ENCODE results near the gene PARD3. TPM values are rescaled to one million over a fixed set of nuclear protein-coding genes. Genes with fewer than 3 reads are reported as not detected.

PARD3 gene
- total RNA-seq, 1 experiment from 2014 or later = 46.3 TPM

DNA sequence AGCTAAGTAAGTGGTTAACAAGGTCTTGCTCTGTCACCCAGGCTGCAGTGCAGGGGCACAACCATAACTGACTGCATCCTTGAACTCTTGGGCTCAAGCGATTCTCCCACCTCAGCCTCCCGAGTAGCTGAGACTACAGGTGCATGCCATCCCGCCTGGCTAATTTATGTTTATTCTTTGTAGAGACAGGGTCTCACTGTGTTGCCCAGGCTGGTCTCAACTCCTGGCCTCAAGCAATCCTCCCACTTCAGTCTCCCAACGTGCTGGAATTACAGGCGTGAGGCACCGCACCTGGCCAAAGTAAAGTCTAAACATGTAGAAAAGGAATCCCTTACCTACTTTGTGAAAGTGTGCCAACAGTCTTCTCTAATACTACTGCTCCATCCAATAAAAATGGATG, 17.9 kb downstream of the PARD3 start:
- H3K36me3 ChIP-seq (ENCODE audit: control insufficient read depth in 1 of 2, insufficient read depth in 2 of 2, low read length in 2 of 2) = no peaks in the 10 kb centered on the region
- DNase-seq (ENCODE audit: low read depth, low spot score) = no peak
- TF ChIP-seq SRF (IDR thresholded peaks at IDR 0.05; ENCODE audit: low read depth) (no peak), EGR1 (IDR thresholded peaks at IDR 0.05; ENCODE audit: low read depth) (no peak), ZNF274 (IDR thresholded peaks at IDR 0.05; ENCODE audit: low read depth, low read length) (no peak), POLR2AphosphoS5 (IDR thresholded peaks at IDR 0.05; ENCODE audit: low read depth, low read length) (no peak), ZFX (IDR thresholded peaks at IDR 0.05) (no peak), YY1 (IDR thresholded peaks at IDR 0.05; ENCODE audit: extremely low read depth, insufficient replicate concordance, low read depth, low read length) (no peak), SIN3A (IDR thresholded peaks at IDR 0.05; ENCODE audit: low read depth) (no peak), ELF1 (IDR thresholded peaks at IDR 0.05; ENCODE audit: borderline replicate concordance, low read depth) (no peak), EZH2phosphoT487 (IDR thresholded peaks at IDR 0.05; ENCODE audit: borderline replicate concordance) (no peak), CBX3 (IDR thresholded peaks at IDR 0.05; ENCODE audit: low read depth) (no peak), FOSL1 (IDR thresholded peaks at IDR 0.05; ENCODE audit: low read depth) (no peak), JUND (IDR thresholded peaks at IDR 0.05) (no peak)
- TF ChIP-seq, protein P1, sequence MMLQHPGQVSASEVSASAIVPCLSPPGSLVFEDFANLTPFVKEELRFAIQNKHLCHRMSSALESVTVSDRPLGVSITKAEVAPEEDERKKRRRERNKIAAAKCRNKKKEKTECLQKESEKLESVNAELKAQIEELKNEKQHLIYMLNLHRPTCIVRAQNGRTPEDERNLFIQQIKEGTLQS (IDR thresholded peaks at IDR 0.05) = no peak
- TF ChIP-seq, protein P2, sequence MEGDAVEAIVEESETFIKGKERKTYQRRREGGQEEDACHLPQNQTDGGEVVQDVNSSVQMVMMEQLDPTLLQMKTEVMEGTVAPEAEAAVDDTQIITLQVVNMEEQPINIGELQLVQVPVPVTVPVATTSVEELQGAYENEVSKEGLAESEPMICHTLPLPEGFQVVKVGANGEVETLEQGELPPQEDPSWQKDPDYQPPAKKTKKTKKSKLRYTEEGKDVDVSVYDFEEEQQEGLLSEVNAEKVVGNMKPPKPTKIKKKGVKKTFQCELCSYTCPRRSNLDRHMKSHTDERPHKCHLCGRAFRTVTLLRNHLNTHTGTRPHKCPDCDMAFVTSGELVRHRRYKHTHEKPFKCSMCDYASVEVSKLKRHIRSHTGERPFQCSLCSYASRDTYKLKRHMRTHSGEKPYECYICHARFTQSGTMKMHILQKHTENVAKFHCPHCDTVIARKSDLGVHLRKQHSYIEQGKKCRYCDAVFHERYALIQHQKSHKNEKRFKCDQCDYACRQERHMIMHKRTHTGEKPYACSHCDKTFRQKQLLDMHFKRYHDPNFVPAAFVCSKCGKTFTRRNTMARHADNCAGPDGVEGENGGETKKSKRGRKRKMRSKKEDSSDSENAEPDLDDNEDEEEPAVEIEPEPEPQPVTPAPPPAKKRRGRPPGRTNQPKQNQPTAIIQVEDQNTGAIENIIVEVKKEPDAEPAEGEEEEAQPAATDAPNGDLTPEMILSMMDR (IDR thresholded peaks at IDR 0.05 in 2 of 3, conservative IDR thresholded peaks at IDR 0.05 in 1 of 3; ENCODE audit: borderline replicate concordance in 1 of 3, insufficient read depth in 1 of 3, low read depth in 2 of 3, low read length in 2 of 3) = no peak
- TF ChIP-seq, protein P3, sequence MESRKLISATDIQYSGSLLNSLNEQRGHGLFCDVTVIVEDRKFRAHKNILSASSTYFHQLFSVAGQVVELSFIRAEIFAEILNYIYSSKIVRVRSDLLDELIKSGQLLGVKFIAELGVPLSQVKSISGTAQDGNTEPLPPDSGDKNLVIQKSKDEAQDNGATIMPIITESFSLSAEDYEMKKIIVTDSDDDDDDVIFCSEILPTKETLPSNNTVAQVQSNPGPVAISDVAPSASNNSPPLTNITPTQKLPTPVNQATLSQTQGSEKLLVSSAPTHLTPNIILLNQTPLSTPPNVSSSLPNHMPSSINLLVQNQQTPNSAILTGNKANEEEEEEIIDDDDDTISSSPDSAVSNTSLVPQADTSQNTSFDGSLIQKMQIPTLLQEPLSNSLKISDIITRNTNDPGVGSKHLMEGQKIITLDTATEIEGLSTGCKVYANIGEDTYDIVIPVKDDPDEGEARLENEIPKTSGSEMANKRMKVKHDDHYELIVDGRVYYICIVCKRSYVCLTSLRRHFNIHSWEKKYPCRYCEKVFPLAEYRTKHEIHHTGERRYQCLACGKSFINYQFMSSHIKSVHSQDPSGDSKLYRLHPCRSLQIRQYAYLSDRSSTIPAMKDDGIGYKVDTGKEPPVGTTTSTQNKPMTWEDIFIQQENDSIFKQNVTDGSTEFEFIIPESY (IDR thresholded peaks at IDR 0.05; ENCODE audit: extremely low read depth, insufficient replicate concordance, low read length) = no peak
- TF ChIP-seq, protein P4, sequence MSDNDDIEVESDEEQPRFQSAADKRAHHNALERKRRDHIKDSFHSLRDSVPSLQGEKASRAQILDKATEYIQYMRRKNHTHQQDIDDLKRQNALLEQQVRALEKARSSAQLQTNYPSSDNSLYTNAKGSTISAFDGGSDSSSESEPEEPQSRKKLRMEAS (IDR thresholded peaks at IDR 0.05) = no peak
- ChIA-PET RAD21 (ENCODE audit: low non-redundant PET in 1 of 2, low total read pairs in 2 of 2, uncharacterized antibody in 2 of 2, unreplicated experiment in 2 of 2) (no interaction called here), CTCF (no interaction called here), POLR2A (no interaction called here)
- intact Hi-C loops (cut with micrococcal nuclease) = no loop called here
- H3K79me2 ChIP-seq (ENCODE audit: insufficient read depth, low read length) = peaks cover 83% of the 10 kb centered on the region
- no TSS peak for BruUV-seq (replicated peaks)
- H3K9ac ChIP-seq (ENCODE audit: low read length) = no peak overlapping the region
- no peak overlapping the region for H3K4me3 ChIP-seq (replicated peaks in 1 of 2; ENCODE audit: low read depth in 1 of 2, low read length in 2 of 2)
- no peak overlapping the region for H3K4me2 ChIP-seq (ENCODE audit: low read length)
- H3K27ac ChIP-seq (ENCODE audit: low read depth, low read length) = no peak overlapping the region
- no peaks in the 10 kb centered on the region for H3K27me3 ChIP-seq (ENCODE audit: insufficient read depth, low read length)
- H3K9me3 ChIP-seq (ENCODE audit: control insufficient read depth in 1 of 2, insufficient read depth in 1 of 2, low read depth in 1 of 2, low read length in 2 of 2) = no peaks in the 10 kb centered on the region
- peaks cover 9 to 11% of the 10 kb centered on the region in 2 experiments for H3K4me1 ChIP-seq (ENCODE audit: control insufficient read depth in 1 of 2, insufficient read depth in 2 of 2, low read length in 2 of 2)
- no peak overlapping the region for H2AFZ ChIP-seq (ENCODE audit: low read depth, low read length, poor library complexity, severe bottlenecking)
- no peak for ATAC-seq
- H4K20me1 ChIP-seq (ENCODE audit: insufficient read depth) = peaks cover 14% of the 10 kb centered on the region; the same call in 1 of the 2 replicates
- H3K9me2 ChIP-seq (ENCODE audit: insufficient read depth) = no peaks in the 10 kb centered on the region

All from HCT116 (cell line).